H9 (cell line): Measurements from ENCODE around the gene IGFBP7. TPM values are rescaled to one million over a fixed set of nuclear protein-coding genes. Genes with fewer than 3 reads are reported as not detected.

Source experiments
- DNase-seq: peaks from one replicate; pipeline ENCODE4 v3.0.0-alpha.2; 2017
- H2AFZ ChIP-seq: one replicate; pipeline ENCODE4 v1.6.1; 2013; ENCODE audit warnings: mild to moderate bottlenecking, low read length, control low read depth, moderate library complexity
- H2AK5ac ChIP-seq: 2 replicates; pipeline ENCODE4 v1.6.1; 2013; ENCODE audit warnings: low read length, control low read depth, mixed read lengths; ENCODE audit not compliant: insufficient read length
- H2BK120ac ChIP-seq: one replicate; pipeline ENCODE4 v1.6.1; 2013; ENCODE audit warnings: low read depth, mild to moderate bottlenecking, low read length, control low read depth, inconsistent platforms; ENCODE audit not compliant: poor library complexity, severe bottlenecking
- H2BK12ac ChIP-seq: 2 replicates; pipeline ENCODE4 v1.6.1; 2013; ENCODE audit warnings: low read length, control low read depth, mixed read lengths, low read depth; ENCODE audit not compliant: insufficient read length
- H2BK15ac ChIP-seq: 2 replicates; pipeline ENCODE4 v1.6.1; 2013; ENCODE audit warnings: low read depth, low read length, control low read depth
- H2BK20ac ChIP-seq: one replicate; pipeline ENCODE4 v1.6.1; 2013; ENCODE audit warnings: low read depth, mild to moderate bottlenecking, low read length, control low read depth, inconsistent platforms; ENCODE audit not compliant: poor library complexity, severe bottlenecking
- H2BK5ac ChIP-seq: 2 replicates; pipeline ENCODE4 v1.6.1; 2013; ENCODE audit warnings: low read length, control low read depth, mixed read lengths; ENCODE audit not compliant: insufficient read length
- H3K14ac ChIP-seq: 2 replicates; pipeline ENCODE4 v1.6.1; 2013; ENCODE audit warnings: low read length, control low read depth; ENCODE audit not compliant: insufficient read depth
- H3K18ac ChIP-seq: 2 replicates; pipeline ENCODE4 v1.6.1; 2013; ENCODE audit warnings: low read depth, mild to moderate bottlenecking, mixed read lengths, low read length, control low read depth; ENCODE audit not compliant: insufficient read length
- H3K23ac ChIP-seq: 2 replicates; pipeline ENCODE4 v1.6.1; 2013; ENCODE audit warnings: low read length, control low read depth, mixed read lengths, low read depth; ENCODE audit not compliant: insufficient read length
- H3K23me2 ChIP-seq: 2 replicates; pipeline ENCODE4 v1.6.1; 2013; ENCODE audit warnings: low read depth, mild to moderate bottlenecking, mixed read lengths, low read length, control low read depth; ENCODE audit not compliant: insufficient read length, poor library complexity, severe bottlenecking
- H3K27ac ChIP-seq: 2 replicates; pipeline ENCODE4 v1.5.1; 2013; ENCODE audit warnings: low read length, control low read depth, mixed read lengths, low read depth; ENCODE audit not compliant: insufficient read length
- H3K27me3 ChIP-seq: 2 replicates; pipeline ENCODE4 v1.6.1; 2013; ENCODE audit warnings: low read length, control low read depth, inconsistent platforms; ENCODE audit not compliant: insufficient read depth
- H3K4ac ChIP-seq: 2 replicates; pipeline ENCODE4 v1.6.1; 2013; ENCODE audit warnings: low read depth, mild to moderate bottlenecking, control low read depth, inconsistent platforms, low read length, moderate library complexity
- H3K4me1 ChIP-seq: 2 replicates; pipeline ENCODE4 v1.6.1; 2013; ENCODE audit warnings: low read length, control low read depth, inconsistent platforms; ENCODE audit not compliant: insufficient read depth
- H3K4me2 ChIP-seq: 2 replicates; pipeline ENCODE4 v1.6.1; 2013; ENCODE audit warnings: low read length, control low read depth, mixed read lengths; ENCODE audit not compliant: insufficient read length, insufficient read depth
- H3K56ac ChIP-seq: 2 replicates; pipeline ENCODE4 v1.6.1; 2013; ENCODE audit warnings: low read depth, mild to moderate bottlenecking, mixed read lengths, low read length, control low read depth; ENCODE audit not compliant: insufficient read length
- H3K79me1 ChIP-seq: 2 replicates; pipeline ENCODE4 v1.6.1; 2013; ENCODE audit warnings: low read depth, mild to moderate bottlenecking, moderate library complexity, low read length, control low read depth, inconsistent platforms; ENCODE audit not compliant: insufficient read depth, poor library complexity, severe bottlenecking
- H3K79me2 ChIP-seq: 2 replicates; pipeline ENCODE4 v1.6.1; 2013; ENCODE audit warnings: low read length, control low read depth, inconsistent platforms; ENCODE audit not compliant: insufficient read depth
- H3K9ac ChIP-seq: 2 replicates; pipeline ENCODE4 v1.6.1; 2013; ENCODE audit warnings: low read length, control low read depth, mixed read lengths; ENCODE audit not compliant: insufficient read length; ENCODE audit errors: extremely low read depth
- H3K9me3 ChIP-seq: one replicate; pipeline ENCODE4 v1.6.1; 2013; ENCODE audit warnings: low read depth, low read length, inconsistent platforms; ENCODE audit not compliant: control insufficient read depth
- H3T11ph ChIP-seq: one replicate; pipeline ENCODE4 v1.6.1; 2013; ENCODE audit warnings: mild to moderate bottlenecking, low read length, control low read depth, inconsistent platforms
- H4K20me1 ChIP-seq: one replicate; pipeline ENCODE4 v1.6.1; 2013; ENCODE audit not compliant: control insufficient read depth, insufficient read length, insufficient read depth
- H4K5ac ChIP-seq: 2 replicates; pipeline ENCODE4 v1.6.1; 2013; ENCODE audit warnings: low read depth, mild to moderate bottlenecking, mixed read lengths, low read length, control low read depth; ENCODE audit not compliant: insufficient read length
- H4K8ac ChIP-seq: replicated peaks from 2 replicates; pipeline ENCODE4 v1.6.1; 2013; ENCODE audit warnings: low read length, control low read depth, mixed read lengths, low read depth; ENCODE audit not compliant: insufficient read length
- H4K91ac ChIP-seq: 2 replicates; pipeline ENCODE4 v1.6.1; 2013; ENCODE audit warnings: low read depth, mild to moderate bottlenecking, moderate library complexity, mixed read lengths, low read length, control low read depth; ENCODE audit not compliant: insufficient read length
- H3K27ac Mint-ChIP-seq, 3 experiments: 2 replicates in 2 of 3; 3 replicates in 1 of 3; pipeline ENCODE4 v1.8.0; 2020 to 2021; ENCODE audit warnings: mixed read lengths in 3 of 3, mild to moderate bottlenecking in 1 of 3, moderate library complexity in 1 of 3
- H3K27me3 Mint-ChIP-seq: 2 replicates; pipeline ENCODE4 v1.8.0; 2021; ENCODE audit warnings: low read depth, mild to moderate bottlenecking, moderate library complexity, mixed read lengths
- H3K36me3 Mint-ChIP-seq, 3 experiments: 2 replicates in 2 of 3; 3 replicates in 1 of 3; pipeline ENCODE4 v1.8.0; 2020 to 2021; ENCODE audit warnings: low read depth in 3 of 3, mixed read lengths in 3 of 3; ENCODE audit not compliant: insufficient read depth in 1 of 3
- H3K4me1 Mint-ChIP-seq, 2 experiments: 2 replicates each; pipeline ENCODE4 v1.8.0; 2020; ENCODE audit warnings: mixed read lengths in 2 of 2
- H3K4me3 Mint-ChIP-seq, 2 experiments: 2 replicates in 1 of 2; 3 replicates in 1 of 2; pipeline ENCODE4 v1.8.0; 2020 to 2021; ENCODE audit warnings: mild to moderate bottlenecking in 2 of 2, mixed read lengths in 2 of 2, moderate library complexity in 1 of 2
- H3K9me3 Mint-ChIP-seq, 2 experiments: 2 replicates in 1 of 2; 3 replicates in 1 of 2; pipeline ENCODE4 v1.8.0; 2020; ENCODE audit warnings: mild to moderate bottlenecking in 2 of 2, mixed read lengths in 2 of 2, moderate library complexity in 1 of 2
- WGBS: extraction: QIAGEN DNeasy Blood & Tissue Kit; methylation state at CpG from one replicate; pipeline ENCODE4 v1.1.7; 2013; ENCODE audit warnings: missing lambda C conversion rate, low lambda C conversion rate, mixed read lengths; ENCODE audit not compliant: insufficient read length; ENCODE audit errors: extremely low coverage; 5-methylcytosine and 5-hydroxymethylcytosine counted together
- total RNA-seq: library from RNA; stranded (reverse); gene quantifications from 2 replicates; pipeline ENCODE4 v1.2.1, GENCODE V29; 2021
- TF ChIP-seq, protein P1 (sequence below): fragments of 200-600 bp; sonication (generic); conservative IDR thresholded peaks from 3 replicates; pipeline ENCODE4 v1.8.0; 2021; ENCODE audit warnings: antibody characterized with exemption, mild to moderate bottlenecking

IGFBP7 gene
- total RNA-seq, 1 experiment from 2014 or later: 0.37 TPM

DNA sequence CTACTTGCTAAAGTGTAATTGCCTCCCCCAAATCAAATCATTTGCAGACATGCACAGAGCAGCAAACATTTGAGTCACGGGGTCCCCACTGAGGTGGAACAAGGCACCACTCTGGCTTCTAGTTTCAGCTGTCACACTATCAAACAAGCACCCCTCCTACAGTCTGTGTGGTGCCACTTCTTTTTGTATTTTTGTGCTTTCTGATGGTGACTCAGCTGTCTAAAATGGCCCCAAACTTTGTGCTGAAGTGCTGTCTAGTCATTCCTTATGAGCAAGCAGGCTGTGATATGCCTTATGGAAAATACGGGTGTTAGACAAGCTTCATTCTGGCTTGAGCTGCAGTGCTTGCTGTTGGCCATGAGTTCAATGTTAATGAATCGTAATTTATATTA lies 15.4 kb downstream of the IGFBP7 start:
- Mint-ChIP-seq H3K27ac (no peak overlapping the region), H3K4me3 (no peak overlapping the region), H3K27me3 (no peaks in the 10 kb centered on the region; the same call in 1 of the 2 replicates), H3K4me1 (peaks cover 14 to 17% of the 10 kb centered on the region in 2 experiments), H3K9me3 (no peaks in the 10 kb centered on the region), H3K36me3 (no peaks in the 10 kb centered on the region)
- Histone ChIP-seq H3K14ac (no peak overlapping the region), H3K23me2 (no peaks in the 10 kb centered on the region), H3K9me3 (no peaks in the 10 kb centered on the region), H4K20me1 (no peaks in the 10 kb centered on the region), H4K5ac (no peak overlapping the region), H2BK15ac (no peak overlapping the region), H3K4ac (no peak overlapping the region), H3T11ph (no peak overlapping the region), H2BK120ac (no peak overlapping the region), H3K79me1 (no peaks in the 10 kb centered on the region), H3K27ac (no peak overlapping the region), H2BK20ac (no peak overlapping the region), H3K9ac (no peak overlapping the region), H2BK12ac (no peak overlapping the region), H3K4me1 (no peaks in the 10 kb centered on the region; the same call in 1 of the 2 replicates), H3K27me3 (no peaks in the 10 kb centered on the region), H3K23ac (no peak overlapping the region), H4K8ac (no peak overlapping the region), H3K56ac (no peak overlapping the region), H3K4me2 (no peak overlapping the region), H2BK5ac (no peak overlapping the region), H3K79me2 (0 out of 2 replicates have a peak, but pooled peaks cover 1% of the 10 kb centered on the region), H4K91ac (no peak overlapping the region), H2AFZ (no peak overlapping the region), H2AK5ac (no peak overlapping the region), H3K18ac (no peak overlapping the region)
- WGBS: no CpG with 5 or more reads among the region's 3 CpGs
- TF ChIP-seq, protein P1, sequence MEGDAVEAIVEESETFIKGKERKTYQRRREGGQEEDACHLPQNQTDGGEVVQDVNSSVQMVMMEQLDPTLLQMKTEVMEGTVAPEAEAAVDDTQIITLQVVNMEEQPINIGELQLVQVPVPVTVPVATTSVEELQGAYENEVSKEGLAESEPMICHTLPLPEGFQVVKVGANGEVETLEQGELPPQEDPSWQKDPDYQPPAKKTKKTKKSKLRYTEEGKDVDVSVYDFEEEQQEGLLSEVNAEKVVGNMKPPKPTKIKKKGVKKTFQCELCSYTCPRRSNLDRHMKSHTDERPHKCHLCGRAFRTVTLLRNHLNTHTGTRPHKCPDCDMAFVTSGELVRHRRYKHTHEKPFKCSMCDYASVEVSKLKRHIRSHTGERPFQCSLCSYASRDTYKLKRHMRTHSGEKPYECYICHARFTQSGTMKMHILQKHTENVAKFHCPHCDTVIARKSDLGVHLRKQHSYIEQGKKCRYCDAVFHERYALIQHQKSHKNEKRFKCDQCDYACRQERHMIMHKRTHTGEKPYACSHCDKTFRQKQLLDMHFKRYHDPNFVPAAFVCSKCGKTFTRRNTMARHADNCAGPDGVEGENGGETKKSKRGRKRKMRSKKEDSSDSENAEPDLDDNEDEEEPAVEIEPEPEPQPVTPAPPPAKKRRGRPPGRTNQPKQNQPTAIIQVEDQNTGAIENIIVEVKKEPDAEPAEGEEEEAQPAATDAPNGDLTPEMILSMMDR: no peak
- DNase-seq: no peak
